Measurements from ENCODE around the gene CPN2. TPM values are rescaled to one million over a fixed set of nuclear protein-coding genes. Genes with fewer than 3 reads are reported as not detected.

CPN2 gene, protein sequence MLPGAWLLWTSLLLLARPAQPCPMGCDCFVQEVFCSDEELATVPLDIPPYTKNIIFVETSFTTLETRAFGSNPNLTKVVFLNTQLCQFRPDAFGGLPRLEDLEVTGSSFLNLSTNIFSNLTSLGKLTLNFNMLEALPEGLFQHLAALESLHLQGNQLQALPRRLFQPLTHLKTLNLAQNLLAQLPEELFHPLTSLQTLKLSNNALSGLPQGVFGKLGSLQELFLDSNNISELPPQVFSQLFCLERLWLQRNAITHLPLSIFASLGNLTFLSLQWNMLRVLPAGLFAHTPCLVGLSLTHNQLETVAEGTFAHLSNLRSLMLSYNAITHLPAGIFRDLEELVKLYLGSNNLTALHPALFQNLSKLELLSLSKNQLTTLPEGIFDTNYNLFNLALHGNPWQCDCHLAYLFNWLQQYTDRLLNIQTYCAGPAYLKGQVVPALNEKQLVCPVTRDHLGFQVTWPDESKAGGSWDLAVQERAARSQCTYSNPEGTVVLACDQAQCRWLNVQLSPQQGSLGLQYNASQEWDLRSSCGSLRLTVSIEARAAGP
- total RNA-seq = not detected
- long read RNA-seq = 0 reads

DNA sequence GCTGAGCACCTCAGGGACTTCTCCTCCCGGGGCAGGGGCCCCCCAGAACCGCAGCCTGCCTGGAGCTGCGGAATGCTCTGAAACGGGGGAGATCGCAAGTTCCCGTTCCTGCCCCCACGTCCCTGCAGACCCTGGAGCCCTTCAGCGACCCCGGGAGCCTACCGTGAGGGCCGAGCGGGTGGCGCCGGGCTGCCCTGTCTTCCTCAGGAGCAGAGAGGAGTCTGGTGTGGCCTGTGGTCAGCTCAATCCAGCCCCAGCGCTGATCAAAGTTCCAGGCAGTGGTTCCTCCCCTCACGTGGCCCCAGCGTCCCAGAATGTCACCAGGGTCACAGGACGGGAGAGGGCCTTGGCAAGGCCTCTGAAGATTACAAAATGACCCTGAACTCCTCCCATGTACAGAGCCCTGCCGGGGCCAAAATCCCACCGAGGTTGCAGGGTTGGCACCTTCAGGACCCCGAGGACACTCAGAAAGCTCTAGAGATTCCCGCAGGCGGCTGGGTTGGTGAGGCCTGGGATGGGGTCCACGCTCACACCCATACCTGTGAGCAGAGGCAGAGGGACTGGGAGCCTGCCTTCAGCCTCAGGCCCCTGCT, at the start of gene CPN2:
Gene CPN2 (minus strand): TSS at position 249 of the 593 bp plus-strand sequence. CDS start 8,626 bp downstream, outside the sequence.
- Histone ChIP-seq H3K27ac (no peak within 1 kb of the TSS), H3K36me3 (no peaks in the 10 kb centered on the region), H3K4me3 (no peak within 1 kb of the TSS), H3K4me1 (no peaks in the 10 kb centered on the region), H3K9me3 (no peaks in the 10 kb centered on the region), H3K27me3 (ENCODE audit: low read depth) (no peaks in the 10 kb centered on the region)
- DNase-seq = no peak
- no peak for ATAC-seq
- TF ChIP-seq, protein P1, sequence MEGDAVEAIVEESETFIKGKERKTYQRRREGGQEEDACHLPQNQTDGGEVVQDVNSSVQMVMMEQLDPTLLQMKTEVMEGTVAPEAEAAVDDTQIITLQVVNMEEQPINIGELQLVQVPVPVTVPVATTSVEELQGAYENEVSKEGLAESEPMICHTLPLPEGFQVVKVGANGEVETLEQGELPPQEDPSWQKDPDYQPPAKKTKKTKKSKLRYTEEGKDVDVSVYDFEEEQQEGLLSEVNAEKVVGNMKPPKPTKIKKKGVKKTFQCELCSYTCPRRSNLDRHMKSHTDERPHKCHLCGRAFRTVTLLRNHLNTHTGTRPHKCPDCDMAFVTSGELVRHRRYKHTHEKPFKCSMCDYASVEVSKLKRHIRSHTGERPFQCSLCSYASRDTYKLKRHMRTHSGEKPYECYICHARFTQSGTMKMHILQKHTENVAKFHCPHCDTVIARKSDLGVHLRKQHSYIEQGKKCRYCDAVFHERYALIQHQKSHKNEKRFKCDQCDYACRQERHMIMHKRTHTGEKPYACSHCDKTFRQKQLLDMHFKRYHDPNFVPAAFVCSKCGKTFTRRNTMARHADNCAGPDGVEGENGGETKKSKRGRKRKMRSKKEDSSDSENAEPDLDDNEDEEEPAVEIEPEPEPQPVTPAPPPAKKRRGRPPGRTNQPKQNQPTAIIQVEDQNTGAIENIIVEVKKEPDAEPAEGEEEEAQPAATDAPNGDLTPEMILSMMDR (IDR thresholded peaks at IDR 0.05) = no peak
- intact Hi-C loops (cut with DNase I) = no loop called here

DNA sequence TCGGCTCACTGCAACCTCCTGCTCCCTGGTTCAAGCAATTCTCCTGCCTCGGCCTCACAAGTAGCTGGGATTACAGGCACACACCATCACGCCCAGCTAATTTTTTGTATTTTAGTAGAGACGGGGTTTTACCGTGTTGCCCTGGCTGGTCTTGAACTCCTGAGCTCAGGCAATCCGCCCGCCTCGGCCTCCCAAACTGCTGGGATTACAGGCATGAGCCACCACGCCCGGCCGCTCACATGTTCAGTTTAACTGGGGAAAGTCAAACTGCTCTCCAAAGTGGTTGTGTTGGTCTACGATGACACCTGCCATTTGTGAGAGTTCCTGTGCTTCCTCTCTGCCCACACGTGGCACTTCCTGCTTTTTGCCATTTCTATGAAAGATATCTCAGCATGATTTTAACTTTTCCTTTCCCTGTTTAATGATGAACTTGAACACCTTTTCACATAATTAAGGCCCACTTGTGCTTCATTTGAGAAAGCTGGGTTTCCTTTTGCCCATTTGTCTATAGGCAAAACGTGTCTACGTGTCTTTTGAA, 48.8 kb upstream of the CPN2 start:
- DNase-seq (no peak), ATAC-seq (no peak)
- Histone ChIP-seq H3K27me3 (ENCODE audit: low read depth) (peaks cover 22% of the 10 kb centered on the region), H3K36me3 (no peaks in the 10 kb centered on the region), H3K27ac (no peak overlapping the region), H3K9me3 (no peaks in the 10 kb centered on the region), H3K4me1 (peaks cover 29% of the 10 kb centered on the region), H3K4me3 (no peak overlapping the region)
- TF ChIP-seq, protein P1 (IDR thresholded peaks at IDR 0.05) = no peak
- intact Hi-C loops (cut with DNase I) = loop anchor here (10.0 kb wide), 1 partner anchor 55 kb away; no protein-coding TSS in a partner anchor

DNA sequence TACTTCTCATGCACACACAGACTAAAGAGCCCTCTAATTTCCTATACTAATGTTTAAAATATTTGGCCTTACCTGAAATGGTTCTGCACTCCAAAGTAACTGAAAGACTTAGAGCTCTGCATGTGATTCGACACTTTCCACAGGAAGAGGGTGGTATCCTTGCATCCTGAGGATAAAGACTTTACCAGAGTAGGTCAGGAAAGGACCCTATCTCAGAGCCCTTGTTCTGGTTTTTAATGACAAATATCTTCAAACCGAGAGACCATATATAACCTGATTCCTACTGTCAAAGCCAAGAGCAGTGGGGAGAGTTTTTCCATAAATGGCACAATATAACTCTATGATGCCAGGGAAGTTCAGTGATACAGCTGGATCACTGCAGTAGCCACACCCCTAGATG, 48.0 kb upstream of the CPN2 start, which contains the start of gene GP5:
Gene GP5 (minus strand): TSS at position 101 of the 400 bp plus-strand sequence. CDS start 984 bp downstream, outside the sequence.
- intact Hi-C loops (cut with DNase I) = loop anchor here (10.0 kb wide), 1 partner anchor 54 kb away; no protein-coding TSS in a partner anchor
- peak within 1 kb of the TSS; percentile 39 for H3K4me3 ChIP-seq
- ATAC-seq = no peak

DNA sequence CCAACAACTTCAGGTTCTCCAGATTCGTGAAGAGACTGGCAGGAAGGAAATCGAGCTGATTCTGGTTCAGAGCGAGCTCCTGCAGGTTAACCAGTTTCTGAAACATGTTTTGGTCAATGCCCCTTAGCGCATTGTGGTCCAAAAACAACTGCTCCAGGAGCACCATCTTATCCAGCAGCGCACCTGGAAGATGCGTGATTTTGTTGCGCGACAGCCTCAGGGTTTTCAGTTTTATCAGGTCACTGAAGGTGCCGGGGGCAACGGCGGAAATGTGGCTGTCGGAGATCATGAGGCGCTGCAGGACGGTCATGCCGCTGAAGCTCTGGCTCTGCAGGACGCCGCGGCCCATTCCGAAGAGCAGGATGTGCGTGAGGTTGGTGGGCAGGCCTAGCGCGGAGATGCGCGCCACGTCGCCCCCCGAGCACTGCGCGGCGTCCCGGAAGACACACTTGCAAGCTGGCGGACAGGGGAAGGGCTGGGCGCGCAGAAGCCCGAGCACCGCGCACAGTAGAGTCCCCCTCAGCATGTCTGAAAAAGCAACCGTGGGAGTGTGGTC, 46.7 kb upstream of the CPN2 start:
- peaks cover 22% of the 10 kb centered on the region for H3K27me3 ChIP-seq (ENCODE audit: low read depth)
- H3K4me3 ChIP-seq = peak overlapping the region; percentile 39
- DNase-seq (no peak), ATAC-seq (peak; percentile 27 to 44)
- intact Hi-C loops (cut with DNase I) = loop anchor here (10.0 kb wide), 1 partner anchor 53 kb away; no protein-coding TSS in a partner anchor
- TF ChIP-seq, protein P1 (IDR thresholded peaks at IDR 0.05) = no peak
- H3K36me3 ChIP-seq = no peaks in the 10 kb centered on the region
- peaks cover 29% of the 10 kb centered on the region for H3K4me1 ChIP-seq
- no peak overlapping the region for H3K27ac ChIP-seq
- no peaks in the 10 kb centered on the region for H3K9me3 ChIP-seq

More for the DNA sequence above, 48.0 kb upstream of the CPN2 start, which contains the start of gene GP5:
- H3K27me3 ChIP-seq (ENCODE audit: low read depth) = peaks cover 22% of the 10 kb centered on the region
- H3K4me1 ChIP-seq = peaks cover 29% of the 10 kb centered on the region
- H3K9me3 ChIP-seq = no peaks in the 10 kb centered on the region
- TF ChIP-seq, protein P1 (IDR thresholded peaks at IDR 0.05) = no peak
- H3K27ac ChIP-seq = no peak within 1 kb of the TSS
- DNase-seq = no peak
- H3K36me3 ChIP-seq = no peaks in the 10 kb centered on the region
